Measurements from ENCODE around the gene SLC29A4.

DNA sequence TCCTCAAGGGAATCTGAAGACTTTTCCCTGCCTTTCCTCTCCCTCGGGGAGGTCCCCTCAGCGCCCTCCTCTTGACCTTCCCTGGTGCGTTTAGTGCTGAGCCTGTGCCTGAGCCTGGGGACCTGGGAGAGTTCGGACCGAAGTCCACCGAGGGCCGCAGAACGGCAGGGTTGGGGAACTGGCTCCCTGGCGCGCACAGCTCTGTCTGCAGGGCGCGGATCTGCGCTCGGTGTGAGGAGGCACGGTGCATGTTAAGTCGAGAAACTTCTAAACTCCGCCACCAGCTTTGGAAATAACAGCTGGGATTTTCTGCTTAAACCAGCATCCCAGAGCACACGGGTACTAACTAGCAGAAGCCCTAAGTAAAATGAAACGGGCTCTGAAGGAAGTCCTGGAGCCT lies 44.2 kb upstream of the SLC29A4 start:
- TF ChIP-seq, protein P1, sequence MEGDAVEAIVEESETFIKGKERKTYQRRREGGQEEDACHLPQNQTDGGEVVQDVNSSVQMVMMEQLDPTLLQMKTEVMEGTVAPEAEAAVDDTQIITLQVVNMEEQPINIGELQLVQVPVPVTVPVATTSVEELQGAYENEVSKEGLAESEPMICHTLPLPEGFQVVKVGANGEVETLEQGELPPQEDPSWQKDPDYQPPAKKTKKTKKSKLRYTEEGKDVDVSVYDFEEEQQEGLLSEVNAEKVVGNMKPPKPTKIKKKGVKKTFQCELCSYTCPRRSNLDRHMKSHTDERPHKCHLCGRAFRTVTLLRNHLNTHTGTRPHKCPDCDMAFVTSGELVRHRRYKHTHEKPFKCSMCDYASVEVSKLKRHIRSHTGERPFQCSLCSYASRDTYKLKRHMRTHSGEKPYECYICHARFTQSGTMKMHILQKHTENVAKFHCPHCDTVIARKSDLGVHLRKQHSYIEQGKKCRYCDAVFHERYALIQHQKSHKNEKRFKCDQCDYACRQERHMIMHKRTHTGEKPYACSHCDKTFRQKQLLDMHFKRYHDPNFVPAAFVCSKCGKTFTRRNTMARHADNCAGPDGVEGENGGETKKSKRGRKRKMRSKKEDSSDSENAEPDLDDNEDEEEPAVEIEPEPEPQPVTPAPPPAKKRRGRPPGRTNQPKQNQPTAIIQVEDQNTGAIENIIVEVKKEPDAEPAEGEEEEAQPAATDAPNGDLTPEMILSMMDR (IDR thresholded peaks at IDR 0.05 in 4 of 5, conservative IDR thresholded peaks at IDR 0.05 in 1 of 5): no peak
- TF ChIP-seq POLR2A (IDR thresholded peaks at IDR 0.05): no peak

All from gastrocnemius medialis (tissue), 4 donors.